Spleen (tissue), 11 donors: ENCODE measurements around the gene CCL18. TPM values are rescaled to one million over a fixed set of nuclear protein-coding genes. Genes with fewer than 3 reads are reported as not detected.

ENCODE experiments used
- DNase-seq: peaks from one replicate; pipeline ENCODE4 v3.0.0-alpha.2; 2020
- H3K27ac ChIP-seq, 8 donors: fragments of 200-600 bp; sonication (generic) in 7 of 8; 1 replicate in 4 of 8; 2 replicates in 4 of 8; pipeline versions ENCODE4 v1.5.0 to v1.8.0; 2016 to 2021; ENCODE audit warnings: inconsistent platforms in 4 of 8, mild to moderate bottlenecking in 4 of 8, moderate library complexity in 1 of 8
- H3K27me3 ChIP-seq, 7 donors: fragments of 200-600 bp; sonication (generic) in 6 of 7; replicated peaks in 1 of 7; 1 replicate in 4 of 7; 2 replicates in 3 of 7; pipeline versions ENCODE4 v1.5.0 to v1.8.0; 2016 to 2021; ENCODE audit warnings: inconsistent platforms in 3 of 7, mild to moderate bottlenecking in 1 of 7
- H3K36me3 ChIP-seq, 6 donors: fragments of 200-600 bp; sonication (generic) in 5 of 6; 1 replicate in 4 of 6; 2 replicates in 2 of 6; pipeline versions ENCODE4 v1.5.0 to v1.8.0; 2016 to 2021; ENCODE audit warnings: inconsistent platforms in 2 of 6
- H3K4me1 ChIP-seq, 6 donors: fragments of 200-600 bp; sonication (generic) in 5 of 6; 1 replicate in 3 of 6; 2 replicates in 3 of 6; pipeline versions ENCODE4 v1.5.0 to v1.8.0; 2016 to 2021; ENCODE audit warnings: inconsistent platforms in 3 of 6
- H3K4me3 ChIP-seq, 8 donors: fragments of 200-600 bp; sonication (generic) in 7 of 8; 1 replicate in 4 of 8; 2 replicates in 4 of 8; pipeline versions ENCODE4 v1.5.0 to v1.8.0; 2016 to 2021; ENCODE audit warnings: inconsistent platforms in 4 of 8, mild to moderate bottlenecking in 4 of 8, moderate library complexity in 2 of 8
- H3K9me3 ChIP-seq, 8 donors: fragments of 200-600 bp; sonication (generic) in 7 of 8; 1 replicate in 4 of 8; 2 replicates in 4 of 8; pipeline versions ENCODE4 v1.5.0 to v1.8.0; 2016 to 2021; ENCODE audit warnings: inconsistent platforms in 4 of 8
- CTCF ChIP-seq, 11 experiments: fragments of 200-600 bp in 7 of 11; fragments of 450-650 bp in 4 of 11; sonication (generic) in 4 of 11; IDR thresholded peaks in 8 of 11; conservative IDR thresholded peaks in 3 of 11; 1 replicate in 7 of 11; 2 replicates in 4 of 11; pipeline versions ENCODE4 v1.4.0 to v1.8.0; 2016 to 2021; ENCODE audit warnings: antibody characterized with exemption in 11 of 11, inconsistent platforms in 4 of 11, mild to moderate bottlenecking in 1 of 11
- POLR2A ChIP-seq, 3 donors: fragments of 450-650 bp; IDR thresholded peaks; one replicate each; pipeline ENCODE4 v1.5.1; 2017; ENCODE audit warnings: antibody characterized with exemption in 3 of 3, mild to moderate bottlenecking in 1 of 3
- POLR2AphosphoS5 ChIP-seq, 3 donors: sonication (generic); formaldehyde crosslinking; IDR thresholded peaks; one replicate each; pipeline ENCODE4 v1.5.1; 2017; ENCODE audit warnings: antibody characterized with exemption in 3 of 3
- WGBS, 5 donors: extraction: QIAGEN DNeasy Blood & Tissue Kit in 3 of 5; methylation state at CpG; one replicate each; pipeline versions ENCODE4 v1.1.5 to v1.1.7; 2013 to 2018; 5-methylcytosine and 5-hydroxymethylcytosine counted together
- intact Hi-C: fragments of 100-400 bp; cut with DNase I; formaldehyde crosslinking; loops from one replicate; pipeline ENCODE4 v1.15.0; 2023; ENCODE audit warnings: low total_unique reads
- polyA plus RNA-seq, 3 donors: library from polyadenylated mRNA; stranded (reverse); fragments of 200-250 nt; gene quantifications; one replicate each; pipeline ENCODE4 v1.2.1, GENCODE V29; 2013
- total RNA-seq, 7 donors: library from RNA; depleted of rRNA in 3 of 7; stranded (reverse); fragments of >200 nt in 3 of 7; fragmentation: NEBNext Ultra II Directional in 4 of 7; extraction: Animal tissue kit (Norgen Biotek cat#: 25700) in 4 of 7; gene quantifications; one replicate each; pipeline versions ENCODE4 v1.1.0 to v1.2.1, GENCODE V29; 2016 to 2021
- donor health status: healthy with polysubstance abuse.
- donor health status: DM: no; HTN: no; CAD: no; lungs with moderate emphysema.
- donor health status: DM: no; HTN: no; CAD: no.
- donor health status: Bipolar disorder and iron deficiency.
- donor health status: healthy.
- donor health status: DM: no; HTN: no; CAD: no.
- donor health status: DM: yes; HTN: yes; CAD: no.

CCL18 gene
- total and polyA plus RNA-seq, 10 donors = 5.2 to 109 (median 12.4) TPM

- H3K27ac ChIP-seq = no peak overlapping the region
- H3K9me3 ChIP-seq = no peaks in the 10 kb centered on the region
- WGBS, 5 donors = 69 to 89% (median 76%) methylated on average over 7 of the region's 7 CpGs
- TF ChIP-seq CTCF (IDR thresholded peaks at IDR 0.05 in 8 of 11, conservative IDR thresholded peaks at IDR 0.05 in 3 of 11) = no peak
- no peak for TF ChIP-seq POLR2AphosphoS5 (IDR thresholded peaks at IDR 0.05)
- no peak for TF ChIP-seq POLR2A (IDR thresholded peaks at IDR 0.05)
- H3K27me3 ChIP-seq = no peaks in the 10 kb centered on the region
- intact Hi-C loops = no loop called here
- no peak overlapping the region for H3K4me3 ChIP-seq
- H3K36me3 ChIP-seq = no peaks in the 10 kb centered on the region
- DNase-seq = no peak
- H3K4me1 ChIP-seq = no peaks in the 10 kb centered on the region
These were observed 4.7 kb upstream of the CCL18 start for GRCh38 chr17:36059406-36059805.

- no peak for TF ChIP-seq CTCF (IDR thresholded peaks at IDR 0.05 in 8 of 11, conservative IDR thresholded peaks at IDR 0.05 in 3 of 11)
- TF ChIP-seq POLR2A (IDR thresholded peaks at IDR 0.05) = no peak
- no peak for TF ChIP-seq POLR2AphosphoS5 (IDR thresholded peaks at IDR 0.05)
- Histone ChIP-seq H3K4me3 (no peak overlapping the region), H3K27ac (no peak overlapping the region), H3K4me1 (no peaks in the 10 kb centered on the region), H3K36me3 (no peaks in the 10 kb centered on the region), H3K27me3 (no peaks in the 10 kb centered on the region), H3K9me3 (no peaks in the 10 kb centered on the region)
- intact Hi-C loops = no loop called here
- DNase-seq = no peak
- WGBS, 5 donors = 75 to 95% (median 85%) methylated on average over 2 of the region's 2 CpGs
These were observed 3.3 kb upstream of the CCL18 start for GRCh38 chr17:36060816-36061215.

GRCh38 chr17:36066365-36066985 is 2.4 kb downstream of the CCL18 start:
- Histone ChIP-seq H3K36me3 (no peaks in the 10 kb centered on the region), H3K9me3 (no peaks in the 10 kb centered on the region), H3K27me3 (no peaks in the 10 kb centered on the region), H3K27ac (peak overlapping the region in 6 of 8 donors; percentile 64 to 86 (median 72)), H3K4me1 (peaks cover 0 to 8% (median 2%) of the 10 kb centered on the region in 6 donors), H3K4me3 (no peak overlapping the region)
- no peak for DNase-seq
- intact Hi-C loops = no loop called here
- TF ChIP-seq POLR2AphosphoS5 (IDR thresholded peaks at IDR 0.05) = peak in 1 of 3 donors; percentile 84
- no peak for TF ChIP-seq POLR2A (IDR thresholded peaks at IDR 0.05)
- WGBS, 5 donors = 74 to 82% (median 79%) methylated on average over 6 of the region's 6 CpGs

GRCh38 chr17:36068524-36068923 is 4.5 kb downstream of the CCL18 start:
- Histone ChIP-seq H3K4me3 (no peak overlapping the region), H3K27ac (peak overlapping the region in 6 of 8 donors; percentile 33 to 84 (median 70)), H3K9me3 (no peaks in the 10 kb centered on the region), H3K4me1 (peaks cover 0 to 23% (median 5%) of the 10 kb centered on the region in 6 donors), H3K27me3 (no peaks in the 10 kb centered on the region), H3K36me3 (no peaks in the 10 kb centered on the region)
- WGBS, 5 donors = 76 to 81% (median 80%) methylated on average over 3 of the region's 3 CpGs
- intact Hi-C loops = no loop called here
- no peak for TF ChIP-seq CTCF (IDR thresholded peaks at IDR 0.05 in 8 of 11, conservative IDR thresholded peaks at IDR 0.05 in 3 of 11)
- DNase-seq = no peak
